A549 (cell line): ENCODE data around the gene SMIM30. TPM values are rescaled to one million over a fixed set of nuclear protein-coding genes. Genes with fewer than 3 reads are reported as not detected.

ENCODE experiments used
- polyA plus RNA-seq, 4 experiments: library from polyadenylated mRNA; depleted of rRNA in 3 of 4; stranded (reverse); fragments of >200 nt; fragmentation: RNase III in 1 of 4; extraction: RNeasy Plus Mini Kit Qiagen cat#74134 plus additional on column Dnase treatment in 1 of 4; gene quantifications; 2 replicates in 3 of 4; 3 replicates in 1 of 4; pipeline ENCODE4 v1.2.3, GENCODE V29; 2011 to 2017

The SMIM30 gene
- polyA plus RNA-seq, 2 of the 4 experiments (the other 2 are of a cell fraction): 47.1 to 62.7 TPM

Other genes starting within 250 kb of the SMIM30 start
- 0.10 TPM in 1 of 2 replicates, not detected in the other for gene GPR85, start 31.7 kb downstream of the SMIM30 start, polyA plus RNA-seq (2011; rRNA removed)
- gene GPR85, start 31.7 kb downstream of the SMIM30 start, polyA plus RNA-seq (2017; fragmentation: RNase III; extraction: RNeasy Plus Mini Kit Qiagen cat#74134 plus additional on column Dnase treatment): not detected in 3 replicates